Mesenchymal stem cell (in vitro differentiated cells and primary cell): ENCODE measurements around the gene CDC42BPB.

Experiments
- DNase-seq: peaks from one replicate; pipeline ENCODE4 v3.0.0-alpha.2; 2013
- H2AFZ ChIP-seq: one replicate; pipeline ENCODE4 v1.6.1; 2013; ENCODE audit warnings: low read depth, mild to moderate bottlenecking, control low read depth, inconsistent platforms, low read length, moderate library complexity
- H2AK5ac ChIP-seq: 2 replicates; pipeline ENCODE4 v1.6.1; 2013; ENCODE audit warnings: low read length, moderate library complexity, mild to moderate bottlenecking, inconsistent platforms; ENCODE audit not compliant: severe bottlenecking
- H2BK120ac ChIP-seq: one replicate; pipeline ENCODE4 v1.6.1; 2013; ENCODE audit warnings: low read depth, mild to moderate bottlenecking, inconsistent platforms, low read length, moderate library complexity
- H2BK12ac ChIP-seq, 2 experiments: one replicate each; pipeline ENCODE4 v1.6.1; 2013; ENCODE audit warnings: inconsistent platforms in 2 of 2, low read length in 2 of 2, mild to moderate bottlenecking in 2 of 2, moderate library complexity in 2 of 2, control low read depth in 1 of 2
- H2BK15ac ChIP-seq: one replicate; pipeline ENCODE4 v1.6.1; 2013; ENCODE audit warnings: mild to moderate bottlenecking, low read depth, inconsistent platforms; ENCODE audit not compliant: poor library complexity, severe bottlenecking
- H2BK5ac ChIP-seq: 2 replicates; pipeline ENCODE4 v1.6.1; 2013; ENCODE audit warnings: low read depth, mild to moderate bottlenecking, low read length, control low read depth, inconsistent platforms; ENCODE audit not compliant: poor library complexity, severe bottlenecking
- H3K14ac ChIP-seq, 2 experiments: one replicate each; pipeline ENCODE4 v1.6.1; 2013; ENCODE audit warnings: inconsistent platforms in 2 of 2, low read length in 2 of 2, control low read depth in 1 of 2, mild to moderate bottlenecking in 1 of 2, moderate library complexity in 1 of 2
- H3K18ac ChIP-seq, 2 experiments: one replicate each; pipeline ENCODE4 v1.6.1; 2013; ENCODE audit warnings: inconsistent platforms in 2 of 2, low read length in 2 of 2, control low read depth in 1 of 2, low read depth in 1 of 2, mild to moderate bottlenecking in 1 of 2
- H3K23ac ChIP-seq, 2 experiments: one replicate each; pipeline ENCODE4 v1.6.1; 2013; ENCODE audit warnings: inconsistent platforms in 2 of 2, low read length in 2 of 2, mild to moderate bottlenecking in 2 of 2, moderate library complexity in 2 of 2, control low read depth in 1 of 2
- H3K27ac ChIP-seq: 2 replicates; pipeline ENCODE4 v1.5.1; 2013; ENCODE audit warnings: mild to moderate bottlenecking, moderate library complexity, low read length, control low read depth, inconsistent platforms; ENCODE audit not compliant: poor library complexity, severe bottlenecking
- H3K27me3 ChIP-seq, 2 experiments: 2 replicates each; pipeline versions ENCODE4 v1.6.1 to v1.7.0; 2013; ENCODE audit warnings: low read length in 2 of 2, mild to moderate bottlenecking in 2 of 2, moderate library complexity in 2 of 2, control low read depth in 1 of 2, inconsistent platforms in 1 of 2; ENCODE audit not compliant: control insufficient read depth in 1 of 2, insufficient read depth in 1 of 2
- H3K36me3 ChIP-seq, 2 experiments: 2 replicates each; pipeline versions ENCODE4 v1.6.1 to v1.7.0; 2013; ENCODE audit warnings: low read length in 2 of 2, control low read depth in 1 of 2, inconsistent platforms in 1 of 2, low read depth in 1 of 2, mild to moderate bottlenecking in 1 of 2; ENCODE audit not compliant: insufficient read depth in 2 of 2, control insufficient read depth in 1 of 2
- H3K4ac ChIP-seq, 2 experiments: one replicate each; pipeline ENCODE4 v1.6.1; 2013; ENCODE audit warnings: inconsistent platforms in 2 of 2, low read length in 2 of 2, mild to moderate bottlenecking in 2 of 2, moderate library complexity in 2 of 2, control low read depth in 1 of 2, low read depth in 1 of 2
- H3K4me1 ChIP-seq: 2 replicates; pipeline ENCODE4 v1.6.1; 2013; ENCODE audit warnings: low read depth, low read length, control low read depth; ENCODE audit not compliant: control insufficient read depth, insufficient read depth
- H3K4me2 ChIP-seq: 2 replicates; pipeline ENCODE4 v1.6.1; 2013; ENCODE audit warnings: low read length, mild to moderate bottlenecking, inconsistent platforms; ENCODE audit not compliant: poor library complexity, severe bottlenecking
- H3K4me3 ChIP-seq, 2 experiments: 2 replicates each; pipeline versions ENCODE4 v1.5.1 to v1.7.0; 2013; ENCODE audit warnings: low read length in 2 of 2, mild to moderate bottlenecking in 2 of 2, control low read depth in 1 of 2, low read depth in 1 of 2; ENCODE audit not compliant: insufficient read depth in 1 of 2
- H3K79me1 ChIP-seq: replicated peaks from 2 replicates; pipeline ENCODE4 v1.6.1; 2013; ENCODE audit warnings: mild to moderate bottlenecking, control low read depth, low read length, inconsistent platforms; ENCODE audit not compliant: poor library complexity, severe bottlenecking
- H3K9ac ChIP-seq: 2 replicates; pipeline ENCODE4 v1.7.0; 2013; ENCODE audit warnings: mild to moderate bottlenecking, low read length, moderate library complexity
- H3K9me3 ChIP-seq: 2 replicates; pipeline ENCODE4 v1.7.0; 2013; ENCODE audit warnings: mild to moderate bottlenecking, low read length; ENCODE audit not compliant: control insufficient read depth
- H4K8ac ChIP-seq: one replicate; pipeline ENCODE4 v1.6.1; 2013; ENCODE audit warnings: inconsistent platforms, mild to moderate bottlenecking, low read length, moderate library complexity
- H4K91ac ChIP-seq: one replicate; pipeline ENCODE4 v1.6.1; 2013; ENCODE audit warnings: mild to moderate bottlenecking, low read length, inconsistent platforms
- WGBS: methylation state at CpG from one replicate; pipeline ENCODE4 v1.1.7; 2013; ENCODE audit warnings: mixed read lengths; 5-methylcytosine and 5-hydroxymethylcytosine counted together

The CDC42BPB gene

DNA sequence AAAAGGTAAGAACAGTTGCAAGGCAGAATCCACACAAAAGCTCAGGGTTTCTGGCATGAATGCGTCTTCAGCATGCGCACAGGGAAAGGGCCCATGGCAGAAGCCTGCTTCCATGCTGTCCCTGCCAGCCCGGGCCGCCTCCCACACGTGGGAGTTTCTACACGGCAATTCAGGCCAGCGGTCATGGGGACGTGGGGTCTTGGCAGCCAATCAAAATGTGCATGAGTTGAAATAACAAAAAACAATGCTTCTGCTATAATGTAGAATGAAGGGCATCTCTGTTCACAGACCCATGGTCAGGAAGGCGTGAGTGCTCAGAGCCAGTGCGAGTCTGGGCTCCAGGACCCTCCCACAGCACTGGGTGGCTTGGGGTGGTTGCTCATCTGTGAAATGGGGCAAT lies 106.3 kb downstream of the CDC42BPB start:
- 96% methylated on average over 10 of the region's 10 CpGs for WGBS
- Histone ChIP-seq H2BK15ac (no peak overlapping the region), H3K14ac (no peak overlapping the region), H2BK5ac (no peak overlapping the region), H3K9ac (no peak overlapping the region), H3K4me1 (peaks cover 28% of the 10 kb centered on the region), H3K9me3 (no peaks in the 10 kb centered on the region), H3K4ac (no peak overlapping the region), H2AFZ (no peak overlapping the region), H3K79me1 (peaks cover 20% of the 10 kb centered on the region), H3K4me3 (no peak overlapping the region), H3K23ac (no peak overlapping the region), H4K8ac (no peak overlapping the region), H3K27me3 (no peaks in the 10 kb centered on the region), H2AK5ac (no peak overlapping the region), H3K18ac (no peak overlapping the region), H4K91ac (no peak overlapping the region), H3K27ac (no peak overlapping the region), H3K36me3 (peaks cover 82 to 93% of the 10 kb centered on the region in 2 experiments), H3K4me2 (no peak overlapping the region), H2BK12ac (no peak overlapping the region), H2BK120ac (no peak overlapping the region)
- DNase-seq: no peak

DNA sequence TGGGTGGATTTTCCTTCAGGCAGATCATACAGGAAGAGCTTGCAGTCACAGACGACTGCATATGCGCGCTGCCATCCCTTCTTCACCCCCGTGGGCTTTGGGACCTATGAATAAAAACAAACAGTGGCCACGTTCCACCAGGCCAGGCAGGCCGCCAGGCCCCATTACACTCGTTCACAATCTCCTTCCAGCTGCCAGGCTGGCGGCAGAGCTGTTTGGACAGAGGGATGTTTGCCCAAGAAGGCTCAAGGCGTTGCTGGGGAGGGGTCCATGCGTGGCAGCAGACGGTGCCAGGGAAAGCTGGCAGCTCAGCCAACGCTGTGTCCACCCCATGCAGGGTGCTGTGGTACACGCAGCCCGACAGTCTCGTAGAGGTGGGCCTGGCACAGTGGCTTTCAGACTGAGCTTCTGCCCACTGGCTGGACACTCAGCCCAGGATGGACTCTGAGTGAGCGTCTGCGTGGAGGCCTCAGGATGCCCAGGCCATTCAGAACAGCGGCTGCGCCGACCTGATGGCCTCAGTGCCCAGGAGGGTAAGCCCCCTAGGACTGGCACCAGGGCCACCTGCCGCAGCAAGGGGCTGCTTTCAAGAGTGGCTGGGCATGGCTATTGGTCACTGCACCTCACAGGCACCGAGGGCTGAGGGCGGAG lies 107.4 kb downstream of the CDC42BPB start:
- no peak overlapping the region for H2AFZ ChIP-seq
- WGBS: 95% methylated on average over 23 of the region's 23 CpGs

DNA sequence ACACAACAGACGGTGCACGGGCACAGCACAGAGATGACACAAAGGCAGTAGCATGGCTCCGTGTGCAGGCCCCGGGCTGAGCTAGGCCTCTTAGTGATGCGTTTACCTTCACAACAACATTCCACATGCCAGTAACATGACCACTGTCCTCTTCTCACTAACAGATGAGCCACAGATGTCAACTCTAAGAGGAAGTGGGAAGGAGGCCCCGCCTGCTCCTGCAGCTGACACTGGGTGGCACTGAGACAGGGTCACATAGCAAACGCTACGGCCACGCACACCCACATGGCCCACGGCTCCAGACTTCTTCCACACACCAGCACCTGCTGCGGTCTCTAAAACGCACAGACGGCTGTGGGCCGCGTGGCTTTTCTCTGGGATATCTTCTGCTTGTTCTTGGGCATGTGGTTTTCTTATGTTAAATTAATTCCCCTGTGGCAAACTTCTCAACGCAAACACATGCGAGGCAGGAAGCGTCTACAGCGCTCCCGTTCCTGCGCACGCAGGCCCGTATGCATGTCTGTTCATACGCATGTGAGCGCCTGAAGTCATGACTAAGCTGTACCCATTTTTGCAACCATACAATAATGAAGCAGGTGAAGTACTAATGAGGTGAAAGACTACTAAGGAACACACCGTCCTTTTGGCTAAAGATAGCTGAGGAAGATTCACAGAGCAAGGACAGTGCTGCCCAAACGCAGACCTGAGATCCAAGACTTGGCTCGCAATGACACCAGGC lies 108.1 kb downstream of the CDC42BPB start:
- Histone ChIP-seq H2BK12ac (no peak overlapping the region), H3K4me1 (peaks cover 28% of the 10 kb centered on the region), H2AK5ac (no peak overlapping the region), H4K91ac (no peak overlapping the region), H3K36me3 (peaks cover 85 to 92% of the 10 kb centered on the region in 2 experiments), H2BK5ac (no peak overlapping the region), H2AFZ (no peak overlapping the region), H3K18ac (no peak overlapping the region), H3K23ac (no peak overlapping the region), H3K4me3 (no peak overlapping the region), H3K27ac (no peak overlapping the region), H3K4ac (no peak overlapping the region), H2BK15ac (no peak overlapping the region), H3K9me3 (no peaks in the 10 kb centered on the region), H3K79me1 (peaks cover 21% of the 10 kb centered on the region), H4K8ac (peak overlapping the region; percentile 19), H3K14ac (no peak overlapping the region), H3K4me2 (no peak overlapping the region), H3K9ac (no peak overlapping the region), H2BK120ac (no peak overlapping the region), H3K27me3 (no peaks in the 10 kb centered on the region)
- DNase-seq: peak; percentile 62
- 85% methylated on average over 28 of the region's 28 CpGs for WGBS

More for the DNA sequence above, 107.4 kb downstream of the CDC42BPB start:
- Histone ChIP-seq H3K18ac (no peak overlapping the region), H2BK12ac (no peak overlapping the region), H4K8ac (no peak overlapping the region), H3K23ac (no peak overlapping the region), H3K14ac (no peak overlapping the region), H3K4me2 (no peak overlapping the region), H3K9me3 (no peaks in the 10 kb centered on the region), H3K27me3 (no peaks in the 10 kb centered on the region), H3K4me3 (no peak overlapping the region), H2AK5ac (no peak overlapping the region), H2BK15ac (no peak overlapping the region), H3K4ac (no peak overlapping the region), H2BK5ac (no peak overlapping the region), H4K91ac (no peak overlapping the region), H3K4me1 (peaks cover 28% of the 10 kb centered on the region), H3K79me1 (peaks cover 23% of the 10 kb centered on the region), H2BK120ac (no peak overlapping the region), H3K36me3 (peaks cover 85 to 92% of the 10 kb centered on the region in 2 experiments), H3K9ac (no peak overlapping the region), H3K27ac (no peak overlapping the region)
- DNase-seq: no peak

DNA sequence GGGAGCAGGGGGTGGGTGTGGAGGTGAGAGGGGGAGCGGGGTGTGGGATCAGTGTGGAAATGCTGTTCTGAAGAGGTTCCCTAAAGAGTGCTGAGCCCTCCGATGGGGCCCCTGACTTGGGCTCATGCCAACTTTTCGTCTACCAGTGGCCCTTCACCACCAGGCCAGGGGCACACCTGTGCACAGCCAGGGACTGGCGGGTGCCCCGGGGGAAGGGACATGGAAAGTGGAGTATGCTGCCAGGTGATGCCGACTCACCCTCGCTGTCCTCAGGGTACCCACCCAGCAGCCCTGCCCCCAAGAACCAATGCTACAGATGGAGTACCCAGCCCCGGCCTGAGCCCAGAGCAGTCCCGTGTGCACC lies 108.7 kb downstream of the CDC42BPB start:
- H3K4me1 ChIP-seq: peaks cover 28% of the 10 kb centered on the region
- 86% methylated on average over 8 of the region's 9 CpGs for WGBS

More for the DNA sequence above, 108.7 kb downstream of the CDC42BPB start:
- Histone ChIP-seq H3K9me3 (no peaks in the 10 kb centered on the region), H3K23ac (no peak overlapping the region), H3K9ac (no peak overlapping the region), H3K18ac (no peak overlapping the region), H3K14ac (no peak overlapping the region), H2AFZ (no peak overlapping the region), H2BK5ac (no peak overlapping the region), H4K91ac (no peak overlapping the region), H3K27me3 (no peaks in the 10 kb centered on the region), H3K27ac (no peak overlapping the region), H2BK15ac (no peak overlapping the region), H2BK12ac (no peak overlapping the region), H2AK5ac (no peak overlapping the region), H3K4me2 (no peak overlapping the region), H3K79me1 (peaks cover 22% of the 10 kb centered on the region), H3K4me3 (no peak overlapping the region), H3K4ac (no peak overlapping the region), H3K36me3 (peaks cover 86 to 92% of the 10 kb centered on the region in 2 experiments), H2BK120ac (no peak overlapping the region), H4K8ac (peak overlapping the region; percentile 19)
- no peak for DNase-seq
